ENCODE results near the gene FAM136A. TPM values are rescaled to one million over a fixed set of nuclear protein-coding genes. Genes with fewer than 3 reads are reported as not detected.

Gene FAM136A
- total RNA-seq, 1 donor = 35.5 TPM

- no peak overlapping the region for H3K4me3 ChIP-seq (ENCODE audit: low read depth, low read length)
- no peak for DNase-seq (ENCODE audit: low read depth)
- no peak for TF ChIP-seq CTCF (IDR thresholded peaks at IDR 0.05; ENCODE audit: insufficient read depth, low read length)
Observed at GRCh38 chr2:70261501-70261900, 40.4 kb downstream of the FAM136A start.

GRCh38 chr2:70258532-70258875 is 43.4 kb downstream of the FAM136A start:
- DNase-seq (ENCODE audit: low read depth) = peak; percentile 52
- peak overlapping the region; percentile 80 for H3K4me3 ChIP-seq (ENCODE audit: low read depth, low read length)
- no peak for TF ChIP-seq CTCF (IDR thresholded peaks at IDR 0.05; ENCODE audit: insufficient read depth, low read length)

DNA sequence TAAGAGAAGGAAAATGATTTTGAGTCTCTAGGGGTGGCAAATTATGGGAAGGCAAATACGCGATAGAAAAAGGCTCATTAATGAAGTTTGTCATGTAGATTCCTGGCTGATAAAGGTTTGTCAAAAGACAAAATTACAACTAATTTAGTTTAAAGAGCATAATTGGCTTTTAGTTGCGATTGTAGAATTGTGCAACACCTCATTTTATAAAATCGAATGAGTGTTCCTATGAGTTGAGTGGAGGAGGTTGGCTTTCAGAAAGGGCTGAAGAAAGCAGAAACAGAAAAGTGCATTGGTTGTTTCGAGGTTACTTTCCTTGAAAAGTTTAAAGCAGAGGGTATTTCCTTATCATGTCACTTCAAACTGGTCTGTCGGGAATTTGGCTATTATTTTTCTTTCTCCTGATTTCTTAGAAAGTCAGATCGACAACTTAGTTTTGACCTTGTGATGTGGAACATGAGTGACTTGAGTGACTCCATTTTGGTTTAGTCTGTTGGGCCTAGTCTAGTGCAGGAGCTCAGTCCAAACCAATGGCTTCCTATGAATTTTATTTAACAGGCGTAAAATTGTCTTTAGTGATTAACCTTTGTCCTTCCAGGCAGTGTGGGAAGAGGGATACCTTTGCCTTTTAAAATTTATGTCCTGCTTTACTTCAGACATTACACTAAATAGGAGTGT is 46.1 kb downstream of the FAM136A start:
- no peak for DNase-seq (ENCODE audit: low read depth)
- H3K4me3 ChIP-seq (ENCODE audit: low read depth, low read length) = no peak overlapping the region
- TF ChIP-seq CTCF (IDR thresholded peaks at IDR 0.05; ENCODE audit: insufficient read depth, low read length) = no peak

DNA sequence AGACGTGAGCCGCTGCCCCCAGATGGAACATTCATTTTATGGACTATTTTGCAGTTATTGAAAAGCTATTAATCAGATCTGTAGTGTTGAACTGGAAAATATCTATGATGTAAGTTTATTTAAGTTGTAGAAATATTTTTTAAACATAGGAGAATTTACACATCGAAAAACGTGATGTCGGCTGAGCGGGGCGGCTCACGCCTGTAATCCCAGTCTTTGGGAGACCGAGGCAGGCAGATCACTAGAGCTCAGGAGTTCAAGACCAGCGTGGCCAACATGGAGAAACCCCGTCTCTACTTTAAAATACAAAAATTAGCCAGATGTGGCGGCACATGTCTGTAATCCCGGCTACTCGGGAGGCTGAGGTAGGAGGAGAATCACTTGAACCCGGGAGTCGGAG is 51.4 kb downstream of the FAM136A start:
- no peak for DNase-seq (ENCODE audit: low read depth)
- H3K4me3 ChIP-seq (ENCODE audit: low read depth, low read length) = no peak overlapping the region
- TF ChIP-seq CTCF (IDR thresholded peaks at IDR 0.05; ENCODE audit: insufficient read depth, low read length) = no peak

DNA sequence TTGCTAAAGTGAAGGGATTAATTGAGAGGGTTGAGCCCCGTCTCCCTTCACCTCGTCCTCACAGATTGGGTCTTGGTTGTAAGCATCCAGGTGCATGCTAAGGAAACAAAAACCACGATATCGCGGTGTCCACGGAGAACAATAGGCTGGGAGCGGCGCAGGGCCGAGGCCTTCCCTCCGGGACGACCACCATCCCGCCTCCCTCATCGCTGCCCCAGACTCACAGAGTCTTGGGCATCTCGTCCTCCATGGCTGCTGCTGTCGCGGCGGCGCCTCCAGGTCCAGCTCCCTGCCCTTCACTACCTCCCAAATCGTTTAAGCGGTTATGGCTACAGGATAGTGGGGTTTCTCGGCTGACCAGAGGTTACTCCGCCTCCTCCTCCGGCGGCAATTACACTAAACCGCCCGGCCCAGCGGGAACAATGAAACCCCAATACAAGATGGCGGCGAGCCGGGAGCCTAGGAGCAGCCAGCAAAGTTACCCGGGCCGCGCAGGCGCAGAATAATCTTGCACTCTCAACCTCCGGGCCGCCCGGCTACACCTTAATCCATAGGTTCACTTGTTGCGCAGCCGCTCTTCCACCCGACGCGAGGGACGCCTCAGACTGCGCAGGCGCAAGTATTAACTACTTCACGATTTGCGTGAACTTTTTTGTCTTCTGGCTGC is 53.6 kb downstream of the FAM136A start, which contains the start of gene TIA1:
TSS of gene TIA1 (minus strand) at position 448 of the 667 bp plus-strand sequence. CDS start at position 250, 198 bp downstream.
- DNase-seq (ENCODE audit: low read depth) = peak; percentile 98
- peak within 1 kb of the TSS; percentile 97 for H3K4me3 ChIP-seq (ENCODE audit: low read depth, low read length)
- TF ChIP-seq CTCF (IDR thresholded peaks at IDR 0.05; ENCODE audit: insufficient read depth, low read length) = no peak

GRCh38 chr2:70247364-70248180 is 54.3 kb downstream of the FAM136A start:
- DNase-seq (ENCODE audit: low read depth) = peak; percentile 47
- TF ChIP-seq CTCF (IDR thresholded peaks at IDR 0.05; ENCODE audit: insufficient read depth, low read length) = no peak
- H3K4me3 ChIP-seq (ENCODE audit: low read depth, low read length) = peak overlapping the region; percentile 97

Small RNA genes lying within 50 kb of the gene (small RNA-seq; reads per million reads assigned to genes)
- not detected for gene AC016700.2
- gene MIR1285-2 = not detected

Other genes starting within 250 kb of the FAM136A start
- 13.0 and 68.5 TPM in 2 replicates for gene PCBP1, start 214.6 kb downstream of the FAM136A start, total RNA-seq (ENCODE audit: low replicate concordance)
- 12.8 and 26.9 TPM in 2 replicates for gene C2orf42, start 111.0 kb downstream of the FAM136A start, total RNA-seq (ENCODE audit: low replicate concordance)
- 79.0 and 117 TPM in 2 replicates for gene TIA1, start 53.4 kb downstream of the FAM136A start, total RNA-seq (ENCODE audit: low replicate concordance)
- 75.5 and 130 TPM in 2 replicates for gene PCYOX1, start 43.9 kb downstream of the FAM136A start, total RNA-seq (ENCODE audit: low replicate concordance)
- 201 and 217 TPM in 2 replicates for gene SNRPG, start 8.3 kb downstream of the FAM136A start, total RNA-seq (ENCODE audit: low replicate concordance)